ENCODE data around the gene SUCO. TPM values are rescaled to one million over a fixed set of nuclear protein-coding genes. Genes with fewer than 3 reads are reported as not detected.

Gene SUCO
- total RNA-seq, result 12.6 and 22.8 TPM in 2 replicates

GRCh38 chr1:172532700-172533512 lies at the start of gene SUCO:
SUCO (plus strand) TSS chr1:172533150; CDS start chr1:172533436, 286 bp downstream.

GRCh38 chr1:172658871-172659453 lies 126.0 kb downstream of the SUCO start, which contains the start of gene FASLG:
FASLG (plus strand) TSS chr1:172659103; CDS start chr1:172659202, 99 bp downstream.

Other genes with a start within 250 kb of the SUCO start
- gene C1orf105, start 112.5 kb upstream of the SUCO start, total RNA-seq, result not detected in 2 replicates
- gene PIGC, start 89.1 kb upstream of the SUCO start, total RNA-seq, result 10.8 and 11.1 TPM in 2 replicates
- not detected in 2 replicates for gene FASLG, start 126.0 kb downstream of the SUCO start, total RNA-seq